GM12892 (cell line): Measurements from ENCODE around the gene AFF3.
"Not testable (repeated sequence)": the region's sequence is repeated elsewhere in the genome, so short reads cannot be mapped to it uniquely, and the experiment has no call there.

Experiments used
- POLR2A ChIP-seq: IDR thresholded peaks from 2 replicates; pipeline ENCODE4 v1.6.1; 2011; ENCODE audit warnings: low read depth, low read length, control low read depth
- POLR2AphosphoS5 ChIP-seq: IDR thresholded peaks from 2 replicates; pipeline ENCODE4 v1.6.1; 2011; ENCODE audit warnings: low read depth, low read length, control low read depth
- TAF1 ChIP-seq: IDR thresholded peaks from 2 replicates; pipeline ENCODE4 v1.6.1; 2011; ENCODE audit warnings: low read depth, mild to moderate bottlenecking, control low read depth, low read length, borderline replicate concordance

- TF ChIP-seq POLR2A, POLR2AphosphoS5, TAF1: not testable (repeated sequence)
Observed at GRCh38 chr2:99947366-99947765, 195.0 kb downstream of the AFF3 start.
